Astrocyte (in vitro differentiated cells and primary cell): ENCODE data around the gene TMEM63A.

Source experiments
- CTCF ChIP-seq: IDR thresholded peaks from 2 replicates; pipeline ENCODE4 v1.5.1; 2011; ENCODE audit warnings: low read depth, mild to moderate bottlenecking, inconsistent platforms, low read length, moderate library complexity; ENCODE audit not compliant: insufficient read depth
- EZH2 ChIP-seq: IDR thresholded peaks from 2 replicates; pipeline ENCODE4 v1.6.1; 2012; ENCODE audit warnings: mild to moderate bottlenecking, low read length, inconsistent platforms; ENCODE audit not compliant: insufficient read depth

- TF ChIP-seq CTCF = no peak
- TF ChIP-seq EZH2 = no peak
Observed at GRCh38 chr1:225809842-225810578, 72.2 kb downstream of the TMEM63A start, which contains the start of gene EPHX1.
